CD4-positive, CD25-positive, alpha-beta regulatory T cell (primary cell): ENCODE results near the gene CLPTM1. TPM values are rescaled to one million over a fixed set of nuclear protein-coding genes. Genes with fewer than 3 reads are reported as not detected.
"Not testable (repeated sequence)": the region's sequence is repeated elsewhere in the genome, so short reads cannot be mapped to it uniquely, and the experiment has no call there.

Source experiments
- ATAC-seq, 2 donors: fragments of 150-1000 bp; cut with Tn5 transposase; one replicate each; pipeline ENCODE4 v1.10.0; 2021; ENCODE audit warnings: low read depth in 2 of 2, moderate number of reproducible peaks in 2 of 2, moderate library complexity in 1 of 2
- DNase-seq, 3 donors: peaks; one replicate each; pipeline versions ENCODE4 v3.0.0 to v3.0.0-alpha.2; 2012 to 2022; ENCODE audit warnings: mixed read lengths in 1 of 3
- H3K27ac ChIP-seq: one replicate; pipeline ENCODE4 v1.7.0; 2013; ENCODE audit warnings: mild to moderate bottlenecking, low read length; ENCODE audit not compliant: insufficient read depth, poor library complexity, severe bottlenecking
- H3K27me3 ChIP-seq: one replicate; pipeline ENCODE4 v1.7.0; 2013; ENCODE audit warnings: low read length; ENCODE audit not compliant: control insufficient read depth, insufficient read depth
- H3K36me3 ChIP-seq: one replicate; pipeline ENCODE4 v1.7.0; 2013; ENCODE audit warnings: mild to moderate bottlenecking, low read length, moderate library complexity; ENCODE audit not compliant: control insufficient read depth, insufficient read depth
- H3K4me1 ChIP-seq: 2 replicates; pipeline ENCODE4 v1.7.0; 2013; ENCODE audit warnings: mild to moderate bottlenecking, low read length; ENCODE audit not compliant: insufficient read depth, control insufficient read depth, poor library complexity, severe bottlenecking
- H3K4me3 ChIP-seq: one replicate; pipeline ENCODE4 v1.7.0; 2013; ENCODE audit warnings: low read depth, mild to moderate bottlenecking, low read length, moderate library complexity
- H3K9me3 ChIP-seq, 2 experiments: 1 replicate in 1 of 2; 2 replicates in 1 of 2; pipeline ENCODE4 v1.7.0; 2013; ENCODE audit warnings: low read length in 2 of 2, mild to moderate bottlenecking in 1 of 2, moderate library complexity in 1 of 2; ENCODE audit not compliant: control insufficient read depth in 2 of 2
- H3K27ac Mint-ChIP-seq, 3 donors: one replicate each; pipeline ENCODE4 v1.8.0; 2020 to 2022; ENCODE audit warnings: mild to moderate bottlenecking in 3 of 3, mixed read lengths in 3 of 3, moderate library complexity in 2 of 3
- H3K27me3 Mint-ChIP-seq: one replicate; pipeline ENCODE4 v1.8.0; 2022; ENCODE audit warnings: mild to moderate bottlenecking, mixed read lengths
- H3K36me3 Mint-ChIP-seq: one replicate; pipeline ENCODE4 v1.8.0; 2020; ENCODE audit warnings: mixed read lengths
- H3K4me1 Mint-ChIP-seq, 4 donors: one replicate each; pipeline ENCODE4 v1.8.0; 2020 to 2022; ENCODE audit warnings: mixed read lengths in 4 of 4, mild to moderate bottlenecking in 1 of 4
- H3K4me3 Mint-ChIP-seq, 4 donors: one replicate each; pipeline ENCODE4 v1.8.0; 2020 to 2022; ENCODE audit warnings: mild to moderate bottlenecking in 4 of 4, mixed read lengths in 4 of 4, moderate library complexity in 3 of 4
- H3K9me3 Mint-ChIP-seq, 7 donors: one replicate each; pipeline ENCODE4 v1.8.0; 2020 to 2022; ENCODE audit warnings: mixed read lengths in 7 of 7, mild to moderate bottlenecking in 3 of 7, moderate library complexity in 2 of 7
- polyA plus RNA-seq, 4 donors: library from polyadenylated mRNA; unstranded; fragments of 300-500 nt; fragmentation: Illumina TruSeq; gene quantifications; one replicate each; pipeline ENCODE4 v1.2.3, GENCODE V29; 2021
- total RNA-seq: library from RNA; stranded (reverse); gene quantifications from one replicate; pipeline ENCODE4 v1.2.3, GENCODE V29; 2022

Gene CLPTM1
- total and polyA plus RNA-seq, 5 donors from 2014 or later = 16.7 to 81.5 (median 19.9) TPM

DNA sequence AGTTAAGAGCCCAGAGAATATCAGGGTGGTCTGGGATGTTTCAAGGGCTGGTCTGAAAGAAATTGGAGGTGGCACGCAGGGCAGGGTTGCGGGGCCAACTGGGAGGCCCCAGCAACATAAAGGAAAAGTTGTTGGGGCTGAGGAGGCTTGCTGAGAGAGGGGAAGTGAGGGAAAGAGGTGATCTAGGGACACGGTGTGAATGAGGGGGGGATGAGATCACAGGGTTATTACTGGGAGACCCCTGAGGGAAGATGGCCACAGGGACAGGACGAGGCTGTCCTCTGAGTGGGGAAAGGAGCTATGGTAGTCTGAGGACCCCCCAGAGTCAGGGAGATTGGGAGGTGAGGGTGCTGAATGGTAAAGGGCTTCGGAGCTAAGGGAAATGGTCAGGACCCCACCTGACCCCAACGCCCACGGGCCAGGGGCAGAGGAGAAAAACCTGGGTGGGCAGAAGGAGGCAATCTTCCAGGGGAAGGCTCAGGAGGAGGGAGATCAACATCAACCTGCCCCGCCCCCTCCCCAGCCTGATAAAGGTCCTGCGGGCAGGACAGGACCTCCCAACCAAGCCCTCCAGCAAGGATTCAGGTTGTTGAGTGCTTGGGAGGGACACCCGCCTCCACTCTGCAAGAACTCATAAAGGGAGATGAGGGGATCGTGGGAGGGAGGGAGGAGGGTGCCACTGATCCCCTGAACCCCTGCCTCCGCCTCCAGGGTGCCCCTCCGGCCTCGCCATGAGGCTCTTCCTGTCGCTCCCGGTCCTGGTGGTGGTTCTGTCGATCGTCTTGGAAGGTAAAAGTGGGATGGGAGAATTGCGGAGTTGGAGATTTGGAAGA, 28.7 kb upstream of the CLPTM1 start:
- H3K27ac ChIP-seq, H3K4me1 ChIP-seq, ATAC-seq, H3K36me3 Mint-ChIP-seq, H3K4me1 Mint-ChIP-seq, H3K36me3 ChIP-seq, H3K9me3 ChIP-seq, H3K4me3 ChIP-seq, H3K9me3 Mint-ChIP-seq, DNase-seq, H3K27me3 ChIP-seq, H3K27ac Mint-ChIP-seq: not testable (repeated sequence)
- Mint-ChIP-seq H3K27me3 (peaks cover 34% of the 10 kb centered on the region), H3K4me3 (peak overlapping the region in 2 of 4 donors; percentile 22 to 45)

DNA sequence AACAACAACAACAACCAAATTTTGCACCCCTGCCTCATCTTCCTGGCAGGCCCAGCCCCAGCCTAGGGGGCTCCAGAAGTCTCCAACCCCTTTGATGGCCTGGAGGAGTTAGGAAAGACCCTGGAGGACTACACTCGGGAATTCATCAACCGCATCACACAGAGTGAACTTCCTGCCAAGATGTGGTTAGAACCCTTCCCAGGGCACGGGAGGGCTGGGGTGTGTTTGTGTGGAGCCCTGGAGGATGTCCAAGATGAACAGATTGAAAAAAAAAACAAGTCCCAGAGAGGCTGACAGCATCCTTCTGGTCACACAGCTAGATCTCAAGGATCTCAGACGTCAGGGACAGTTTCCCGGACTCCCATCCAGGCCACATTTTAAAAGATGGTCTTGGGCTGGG, 27.4 kb upstream of the CLPTM1 start:
- no peaks in the 10 kb centered on the region for H3K36me3 Mint-ChIP-seq
- no peak overlapping the region for H3K27ac ChIP-seq
- no peak overlapping the region for H3K4me3 ChIP-seq
- DNase-seq (no peak), ATAC-seq (no peak)
- peaks cover 0 to 9% (median 4%) of the 10 kb centered on the region in 4 donors for H3K4me1 Mint-ChIP-seq
- H3K4me3 Mint-ChIP-seq = no peak overlapping the region
- H3K27me3 Mint-ChIP-seq = peaks cover 34% of the 10 kb centered on the region
- H3K9me3 Mint-ChIP-seq = peaks cover 0 to 1% (median 0%) of the 10 kb centered on the region in 7 donors
- H3K27ac Mint-ChIP-seq = no peak overlapping the region
- peaks cover 1% of the 10 kb centered on the region for H3K27me3 ChIP-seq
- H3K9me3 ChIP-seq = no peaks in the 10 kb centered on the region
- H3K4me1 ChIP-seq = peaks cover 3% of the 10 kb centered on the region
- H3K36me3 ChIP-seq = no peaks in the 10 kb centered on the region

DNA sequence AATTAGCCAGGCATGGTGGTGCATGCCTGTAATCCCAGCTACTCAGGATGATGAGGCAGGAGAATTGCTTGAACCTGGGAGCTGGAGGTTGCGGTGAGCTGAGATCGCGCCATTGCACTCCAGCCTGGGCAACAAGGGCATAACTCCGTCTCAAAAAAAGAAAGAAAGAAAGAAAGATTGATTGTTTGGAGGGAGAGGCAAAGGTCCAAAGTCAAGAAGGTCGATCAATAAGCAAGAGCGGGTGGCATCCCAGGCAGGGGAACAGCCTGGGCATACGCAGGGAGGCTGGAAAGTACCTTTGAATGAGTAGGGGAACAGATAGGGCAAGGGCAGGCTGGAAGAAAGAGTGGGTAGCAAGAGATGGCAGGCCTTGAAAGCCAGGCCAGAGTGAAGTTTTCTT, 25.1 kb upstream of the CLPTM1 start:
- peaks cover 28% of the 10 kb centered on the region for H3K27me3 Mint-ChIP-seq
- Histone ChIP-seq H3K27ac (no peak overlapping the region), H3K4me3 (no peak overlapping the region), H3K9me3 (no peaks in the 10 kb centered on the region), H3K36me3 (no peaks in the 10 kb centered on the region), H3K27me3 (peaks cover 1% of the 10 kb centered on the region), H3K4me1 (peaks cover 3% of the 10 kb centered on the region)
- no peak overlapping the region for H3K4me3 Mint-ChIP-seq
- DNase-seq (no peak), ATAC-seq (no peak)
- peaks cover 0 to 9% (median 4%) of the 10 kb centered on the region in 4 donors for H3K4me1 Mint-ChIP-seq
- H3K36me3 Mint-ChIP-seq = no peaks in the 10 kb centered on the region
- no peak overlapping the region for H3K27ac Mint-ChIP-seq
- H3K9me3 Mint-ChIP-seq = peaks cover 0 to 1% (median 0%) of the 10 kb centered on the region in 7 donors

DNA sequence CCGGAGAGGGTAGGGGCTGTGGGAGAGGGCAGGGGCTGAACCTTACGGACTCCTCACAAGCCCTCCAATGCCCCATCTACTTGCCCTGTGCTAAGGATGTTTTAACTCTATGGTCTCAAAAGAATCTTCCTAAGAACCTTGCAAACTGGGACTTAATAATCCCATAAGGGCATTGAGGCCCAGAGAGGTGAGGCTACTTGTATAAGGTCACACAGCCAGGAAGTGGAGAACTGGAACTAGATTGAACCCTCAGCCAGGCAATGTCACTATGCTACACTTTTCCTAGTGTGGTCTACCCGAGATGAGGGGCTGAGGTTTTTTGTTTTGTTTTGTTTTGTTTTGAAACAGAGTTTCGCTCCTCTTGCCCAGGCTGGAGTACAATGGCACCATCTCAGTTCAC, 23.6 kb upstream of the CLPTM1 start:
- H3K27me3 Mint-ChIP-seq = peaks cover 20% of the 10 kb centered on the region
- DNase-seq = no peak
- H3K36me3 Mint-ChIP-seq = no peaks in the 10 kb centered on the region

DNA sequence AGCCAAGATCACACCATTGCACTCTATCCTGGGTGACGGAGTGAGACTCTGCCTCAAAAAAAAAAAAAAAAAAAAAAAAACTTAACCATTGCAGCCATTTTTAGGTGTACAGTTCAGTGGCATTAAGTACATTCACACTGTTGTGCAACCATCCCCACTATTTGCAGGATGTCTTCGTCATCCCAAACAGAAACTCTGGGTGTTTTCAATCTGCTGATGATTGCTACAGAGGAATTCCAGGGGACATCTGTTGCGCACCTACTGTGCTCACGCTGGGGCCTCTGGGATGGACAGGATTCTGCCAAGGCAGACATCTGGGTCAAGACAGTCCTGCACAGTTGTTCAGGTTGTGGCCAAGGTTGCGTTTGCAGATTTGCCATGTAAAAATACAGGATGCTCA, 15.5 kb upstream of the CLPTM1 start:
- DNase-seq = no peak
- Mint-ChIP-seq H3K4me3 (no peak overlapping the region), H3K9me3 (no peaks in the 10 kb centered on the region), H3K27ac (no peak overlapping the region), H3K36me3 (peaks cover 7% of the 10 kb centered on the region), H3K27me3 (no peaks in the 10 kb centered on the region), H3K4me1 (no peaks in the 10 kb centered on the region)
- Histone ChIP-seq H3K27me3 (no peaks in the 10 kb centered on the region), H3K4me3 (no peak overlapping the region), H3K9me3 (no peaks in the 10 kb centered on the region), H3K36me3 (no peaks in the 10 kb centered on the region), H3K27ac (no peak overlapping the region), H3K4me1 (no peaks in the 10 kb centered on the region)
- ATAC-seq = no peak

More for the DNA sequence above, 23.6 kb upstream of the CLPTM1 start:
- Mint-ChIP-seq H3K27ac (no peak overlapping the region), H3K4me1 (peaks cover 0 to 5% (median 2%) of the 10 kb centered on the region in 4 donors), H3K4me3 (no peak overlapping the region), H3K9me3 (no peaks in the 10 kb centered on the region)
- peaks cover 3% of the 10 kb centered on the region for H3K4me1 ChIP-seq
- no peak overlapping the region for H3K4me3 ChIP-seq
- no peaks in the 10 kb centered on the region for H3K9me3 ChIP-seq
- H3K27me3 ChIP-seq = peaks cover 1% of the 10 kb centered on the region
- ATAC-seq = no peak
- H3K27ac ChIP-seq = no peak overlapping the region
- no peaks in the 10 kb centered on the region for H3K36me3 ChIP-seq

DNA sequence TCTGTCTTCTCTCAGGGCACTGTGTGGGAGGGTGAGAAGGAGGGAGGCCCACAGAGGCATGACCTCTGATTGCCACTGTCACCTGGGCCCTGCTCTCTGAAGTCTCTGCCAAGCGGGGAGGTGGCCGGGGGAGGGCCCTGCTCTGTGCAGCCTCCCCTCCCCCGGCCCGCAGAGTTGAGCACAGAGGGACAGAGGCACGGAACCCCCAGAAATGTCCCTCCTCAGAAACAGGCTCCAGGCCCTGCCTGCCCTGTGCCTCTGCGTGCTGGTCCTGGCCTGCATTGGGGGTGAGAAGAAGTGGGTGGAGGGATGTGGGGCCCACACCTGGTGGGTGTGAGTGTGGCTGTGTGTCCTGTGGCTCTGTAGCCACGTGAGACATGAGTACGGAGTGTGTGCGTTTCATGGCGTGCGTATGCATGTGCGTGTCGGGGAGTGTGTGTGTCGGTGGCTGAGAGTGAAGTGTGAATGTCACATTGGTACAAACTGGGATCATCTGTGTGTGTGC, 13.1 kb upstream of the CLPTM1 start, which contains the start of gene APOC4:
TSS of gene APOC4 (plus strand) at position 171 of the 505 bp plus-strand sequence. CDS start at position 212, 41 bp downstream.
- H3K27ac ChIP-seq = no peak within 1 kb of the TSS
- ATAC-seq (no peak), DNase-seq (no peak)
- H3K9me3 ChIP-seq = no peaks in the 10 kb centered on the region
- no peaks in the 10 kb centered on the region for H3K27me3 Mint-ChIP-seq
- H3K36me3 ChIP-seq = no peaks in the 10 kb centered on the region
- H3K9me3 Mint-ChIP-seq = no peaks in the 10 kb centered on the region
- H3K4me3 ChIP-seq = no peak within 1 kb of the TSS
- no peaks in the 10 kb centered on the region for H3K4me1 Mint-ChIP-seq
- H3K36me3 Mint-ChIP-seq = peaks cover 7% of the 10 kb centered on the region
- no peak within 1 kb of the TSS for H3K4me3 Mint-ChIP-seq
- H3K27ac Mint-ChIP-seq = no peak within 1 kb of the TSS
- H3K27me3 ChIP-seq = no peaks in the 10 kb centered on the region
- H3K4me1 ChIP-seq = no peaks in the 10 kb centered on the region

DNA sequence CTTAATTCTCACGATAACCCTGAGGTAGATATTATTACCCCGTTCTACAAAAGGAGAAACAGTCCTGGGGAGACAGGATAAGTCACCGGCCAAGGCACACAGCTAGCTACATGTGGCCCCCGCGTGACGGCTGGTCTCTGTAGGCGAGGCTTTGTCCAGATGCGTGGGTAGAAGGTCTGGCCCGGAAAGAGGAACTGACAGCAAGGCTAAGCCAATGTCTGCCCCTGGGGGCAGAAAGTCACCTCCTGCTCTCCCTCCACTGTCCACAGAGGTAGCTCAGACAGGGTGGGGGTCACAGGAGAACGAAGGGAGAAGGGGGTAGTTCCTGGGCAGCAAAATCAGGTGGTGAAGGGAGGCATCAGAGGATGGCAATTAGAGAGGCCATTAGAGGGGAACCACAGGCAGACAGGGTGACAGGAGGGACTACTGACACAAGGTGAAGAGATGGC, 11.4 kb upstream of the CLPTM1 start:
- Histone ChIP-seq H3K36me3 (no peaks in the 10 kb centered on the region), H3K4me1 (no peaks in the 10 kb centered on the region), H3K4me3 (no peak overlapping the region), H3K27me3 (no peaks in the 10 kb centered on the region), H3K9me3 (no peaks in the 10 kb centered on the region), H3K27ac (no peak overlapping the region)
- H3K36me3 Mint-ChIP-seq = peaks cover 7% of the 10 kb centered on the region
- no peaks in the 10 kb centered on the region for H3K4me1 Mint-ChIP-seq
- DNase-seq (no peak), ATAC-seq (no peak)
- no peak overlapping the region for H3K27ac Mint-ChIP-seq
- H3K4me3 Mint-ChIP-seq = no peak overlapping the region
- H3K27me3 Mint-ChIP-seq = no peaks in the 10 kb centered on the region
- no peaks in the 10 kb centered on the region for H3K9me3 Mint-ChIP-seq
